ENCODE data around the gene ANKMY1.

DNA sequence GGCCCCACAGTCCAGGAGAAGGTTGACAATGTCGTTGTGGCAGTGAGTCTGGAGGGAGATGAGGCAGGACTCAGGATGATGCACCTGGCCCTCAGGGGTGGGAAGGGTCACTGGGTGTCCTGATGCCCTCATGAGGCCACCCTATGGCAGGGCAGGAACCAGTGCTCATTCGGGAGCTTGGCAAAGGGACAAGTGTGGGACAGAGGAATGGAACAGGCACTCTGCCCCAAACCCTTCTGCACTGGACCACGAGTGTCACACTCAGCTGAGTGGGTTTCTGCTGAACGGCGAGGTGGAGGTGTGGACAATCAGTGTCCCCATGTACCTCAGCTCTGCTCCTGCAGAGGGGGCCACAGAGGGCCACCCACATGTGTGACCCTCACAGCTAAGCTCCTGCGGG is 32.0 kb downstream of the ANKMY1 start:
- TF ChIP-seq CTCF (conservative IDR thresholded peaks at IDR 0.05) (no peak), EZH2 (IDR thresholded peaks at IDR 0.05; ENCODE audit: low read depth) (no peak)
